ACC112 (cell line): ENCODE results near the gene SOX8.
"Not testable (repeated sequence)": the region's sequence is repeated elsewhere in the genome, so short reads cannot be mapped to it uniquely, and the experiment has no call there.

Experiments
- H2AFZ ChIP-seq: fragments of 200-600 bp; sonication (generic); one replicate; pipeline ENCODE4 v1.6.0; 2017; ENCODE audit warnings: antibody characterized with exemption, low read length; ENCODE audit not compliant: unreplicated experiment
- H3K27ac ChIP-seq: fragments of 200-600 bp; sonication (generic); 2 replicates; pipeline ENCODE4 v1.5.1; 2014; ENCODE audit warnings: low read depth, mild to moderate bottlenecking, antibody characterized with exemption, low read length, moderate library complexity
- H3K27me3 ChIP-seq: fragments of 200-600 bp; sonication (generic); 2 replicates; pipeline ENCODE4 v1.6.1; 2014; ENCODE audit warnings: mild to moderate bottlenecking, antibody characterized with exemption, low read length, moderate library complexity, mixed read lengths; ENCODE audit not compliant: insufficient read depth
- H3K36me3 ChIP-seq: fragments of 200-600 bp; sonication (generic); 2 replicates; pipeline ENCODE4 v1.6.1; 2016; ENCODE audit warnings: mild to moderate bottlenecking, antibody characterized with exemption, low read length, moderate library complexity, mixed read lengths; ENCODE audit not compliant: insufficient read depth
- H3K4me1 ChIP-seq: fragments of 200-600 bp; sonication (generic); one replicate; pipeline ENCODE4 v1.6.1; 2016; ENCODE audit warnings: low read length, mixed read lengths; ENCODE audit not compliant: insufficient read depth, unreplicated experiment, control insufficient read depth
- H3K4me3 ChIP-seq: fragments of 200-600 bp; sonication (generic); 2 replicates; pipeline ENCODE4 v1.5.1; 2014; ENCODE audit warnings: mild to moderate bottlenecking, low read depth, low read length
- H3K79me2 ChIP-seq: fragments of 200-600 bp; sonication (generic); one replicate; pipeline ENCODE4 v1.6.0; 2016; ENCODE audit warnings: low read length; ENCODE audit not compliant: control insufficient read depth, unreplicated experiment, insufficient read depth

SOX8 gene

DNA sequence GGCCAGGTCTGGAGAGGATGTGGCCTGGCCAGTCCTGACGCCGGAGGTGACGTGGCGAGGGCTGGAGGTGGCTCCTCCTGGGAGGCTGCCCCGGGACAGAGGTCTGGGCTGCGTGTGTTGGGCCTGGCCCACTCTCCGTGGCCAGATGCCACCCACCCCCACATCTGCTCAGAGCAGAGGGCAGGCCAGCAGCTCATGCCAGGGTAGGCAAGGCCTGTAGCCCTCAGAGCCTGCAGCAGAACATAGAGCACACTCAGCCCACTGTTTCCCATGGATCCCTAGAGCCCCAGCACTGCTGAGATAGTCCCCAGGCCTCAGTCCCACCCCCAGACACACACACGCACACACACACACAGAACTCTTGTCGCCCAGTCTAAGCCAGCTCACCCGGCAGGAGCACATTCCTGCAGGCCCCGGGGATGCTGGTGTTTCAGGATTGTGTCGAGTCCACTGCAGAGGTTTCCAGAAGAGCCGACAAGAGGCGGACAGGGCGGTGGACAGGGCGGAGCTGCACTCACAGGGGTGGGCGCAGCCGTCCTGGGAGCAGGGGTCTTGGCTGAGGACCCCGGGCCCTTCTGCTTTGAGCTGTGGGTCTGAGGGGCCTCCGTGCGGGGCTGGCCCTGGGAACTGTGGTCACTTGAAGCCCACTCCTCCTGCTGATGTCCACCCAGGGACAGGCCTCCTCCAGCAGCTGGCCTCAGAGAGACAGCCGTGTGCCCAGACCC lies 33.4 kb downstream of the SOX8 start:
- Histone ChIP-seq H3K79me2 (no peaks in the 10 kb centered on the region), H3K4me1 (peaks cover 4% of the 10 kb centered on the region), H2AFZ (no peak overlapping the region), H3K27ac (no peak overlapping the region), H3K27me3 (peaks cover 24% of the 10 kb centered on the region), H3K4me3 (no peak overlapping the region), H3K36me3 (no peaks in the 10 kb centered on the region)

DNA sequence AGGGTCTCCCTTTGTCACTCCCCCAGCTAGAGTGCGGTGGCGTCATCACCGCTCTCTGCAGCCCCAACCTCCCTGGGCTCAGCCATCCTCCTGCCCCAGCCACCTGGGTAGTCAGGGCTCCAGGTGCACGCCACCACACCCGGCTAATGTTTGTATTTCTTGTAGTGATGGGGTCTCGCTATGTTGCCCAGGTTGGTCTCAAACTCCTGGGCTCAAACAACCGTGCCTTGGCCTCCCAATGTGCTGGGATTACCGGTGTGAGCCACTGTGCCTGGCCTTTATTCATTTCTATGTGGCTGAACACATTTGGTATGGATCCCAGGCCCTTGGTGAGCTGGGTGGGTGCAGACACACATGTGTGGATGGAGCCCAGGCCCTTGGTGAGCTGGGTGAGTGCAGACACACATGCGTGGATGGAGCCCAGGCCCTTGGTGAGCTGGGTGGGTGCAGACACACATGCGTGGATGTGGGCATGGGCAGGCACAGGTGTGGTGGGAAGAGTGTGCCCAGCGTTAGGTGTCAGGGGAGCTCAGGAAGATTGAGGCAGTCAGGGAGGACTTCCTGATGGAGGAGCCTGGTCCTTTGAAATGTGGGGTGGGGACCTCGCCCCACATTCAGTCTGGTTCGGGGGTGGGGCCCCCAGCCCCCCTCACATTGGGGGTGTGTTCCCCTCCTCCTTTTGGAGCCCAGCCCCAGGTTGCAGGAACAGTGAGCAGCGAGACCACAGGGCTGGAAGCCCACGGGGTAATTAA lies 37.1 kb downstream of the SOX8 start:
- H3K4me1 ChIP-seq: peaks cover 4% of the 10 kb centered on the region
- H3K36me3 ChIP-seq: no peaks in the 10 kb centered on the region
- H3K79me2 ChIP-seq: no peaks in the 10 kb centered on the region
- H3K4me3 ChIP-seq: peak overlapping the region; percentile 68
- H2AFZ ChIP-seq: no peak overlapping the region
- H3K27ac ChIP-seq: peak overlapping the region; percentile 40; the same call in 1 of the 2 replicates
- H3K27me3 ChIP-seq: peaks cover 5% of the 10 kb centered on the region; the same call in 1 of the 2 replicates

DNA sequence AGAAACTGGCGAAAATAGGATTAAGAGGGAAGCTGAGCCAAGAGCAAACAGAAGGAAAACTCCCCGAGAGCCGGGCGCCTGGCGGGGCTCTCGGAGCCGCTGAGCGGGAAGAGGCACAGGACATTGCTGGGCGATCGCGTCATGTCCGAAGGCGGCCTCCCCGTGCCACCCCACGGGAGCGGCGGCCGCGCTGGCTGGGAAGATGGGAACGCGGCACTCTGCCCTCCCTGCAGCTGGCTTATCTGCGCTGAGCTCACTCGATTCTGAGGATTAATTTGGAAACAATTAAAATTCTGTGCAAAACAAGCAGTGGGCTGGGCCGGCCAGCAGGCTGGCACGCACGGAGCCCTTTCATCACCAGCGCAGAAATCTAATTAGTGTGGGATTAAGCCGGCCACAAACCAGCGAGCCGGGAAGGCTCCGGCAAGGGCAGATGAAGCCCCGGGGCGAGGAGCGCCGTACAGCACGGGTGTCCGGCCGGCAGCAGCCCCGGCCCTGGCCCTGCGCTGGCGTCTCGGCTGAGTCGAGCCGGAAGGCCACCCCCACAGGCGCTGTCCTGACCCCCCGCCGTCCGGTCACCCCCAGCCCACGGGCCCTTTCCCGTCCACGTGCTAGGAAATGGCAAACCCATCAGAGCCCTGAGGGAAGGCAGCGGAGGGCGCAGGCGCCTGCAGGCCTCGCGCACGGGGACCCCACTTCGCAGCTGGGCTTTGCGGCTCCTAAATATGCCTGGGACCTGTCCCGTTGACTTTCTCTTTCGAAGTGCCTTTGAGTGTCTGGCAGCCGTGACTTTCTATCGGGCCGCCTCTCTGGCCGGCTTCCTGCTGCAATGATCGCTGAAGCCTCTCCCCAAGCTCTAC lies 37.9 kb downstream of the SOX8 start:
- Histone ChIP-seq H3K4me1 (peaks cover 4% of the 10 kb centered on the region), H3K27me3 (peaks cover 5% of the 10 kb centered on the region; the same call in 1 of the 2 replicates), H2AFZ (peak overlapping the region; percentile 11), H3K36me3 (no peaks in the 10 kb centered on the region), H3K79me2 (no peaks in the 10 kb centered on the region), H3K4me3 (peak overlapping the region; percentile 68), H3K27ac (peak overlapping the region; percentile 40)

DNA sequence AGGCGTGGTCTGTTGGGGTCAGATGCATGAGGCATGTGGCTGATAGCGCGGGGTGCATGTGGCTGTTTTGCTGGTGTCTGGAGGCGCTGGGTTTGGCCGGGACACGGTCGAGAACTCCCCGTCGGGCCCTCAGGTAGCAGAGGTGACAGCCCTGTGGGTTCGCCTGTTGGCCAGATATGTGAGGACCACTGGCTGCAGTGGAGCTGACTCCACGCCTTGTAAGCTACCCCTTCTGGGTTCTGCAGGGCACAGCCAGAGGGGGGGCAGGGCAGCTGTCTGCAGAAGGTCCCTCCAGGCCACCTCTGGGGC lies 38.5 kb downstream of the SOX8 start:
- peak overlapping the region; percentile 68 for H3K4me3 ChIP-seq
- no peaks in the 10 kb centered on the region for H3K36me3 ChIP-seq
- peaks cover 4% of the 10 kb centered on the region for H3K4me1 ChIP-seq
- H3K79me2 ChIP-seq: no peaks in the 10 kb centered on the region
- H2AFZ ChIP-seq: peak overlapping the region; percentile 11
- H3K27me3 ChIP-seq: peaks cover 5% of the 10 kb centered on the region; the same call in 1 of the 2 replicates
- H3K27ac ChIP-seq: no peak overlapping the region

DNA sequence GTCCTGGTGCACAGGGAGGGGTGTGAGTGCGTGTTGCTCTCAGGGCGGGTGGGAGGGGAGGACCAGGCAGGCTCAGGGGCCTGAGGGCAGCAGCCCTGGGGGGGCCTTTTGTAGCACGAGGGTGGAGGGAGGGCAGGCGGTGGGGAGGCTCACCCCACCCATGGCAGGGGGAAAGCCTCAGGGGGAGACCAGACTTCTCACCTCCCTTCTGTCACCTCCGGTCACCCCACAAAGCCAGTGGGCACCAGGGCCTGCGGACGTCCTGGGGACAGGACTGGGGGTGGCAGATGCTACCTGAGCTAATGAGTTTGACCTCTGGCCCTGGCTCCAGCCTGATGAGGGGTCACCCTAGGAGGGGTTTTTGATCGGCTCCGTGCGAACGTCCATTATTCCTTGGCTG lies 39.0 kb downstream of the SOX8 start:
- peaks cover 4% of the 10 kb centered on the region for H3K4me1 ChIP-seq
- peaks cover 5% of the 10 kb centered on the region; the same call in 1 of the 2 replicates for H3K27me3 ChIP-seq
- H3K27ac ChIP-seq: no peak overlapping the region
- no peaks in the 10 kb centered on the region for H3K36me3 ChIP-seq
- H2AFZ ChIP-seq: no peak overlapping the region
- H3K4me3 ChIP-seq: no peak overlapping the region
- H3K79me2 ChIP-seq: no peaks in the 10 kb centered on the region

DNA sequence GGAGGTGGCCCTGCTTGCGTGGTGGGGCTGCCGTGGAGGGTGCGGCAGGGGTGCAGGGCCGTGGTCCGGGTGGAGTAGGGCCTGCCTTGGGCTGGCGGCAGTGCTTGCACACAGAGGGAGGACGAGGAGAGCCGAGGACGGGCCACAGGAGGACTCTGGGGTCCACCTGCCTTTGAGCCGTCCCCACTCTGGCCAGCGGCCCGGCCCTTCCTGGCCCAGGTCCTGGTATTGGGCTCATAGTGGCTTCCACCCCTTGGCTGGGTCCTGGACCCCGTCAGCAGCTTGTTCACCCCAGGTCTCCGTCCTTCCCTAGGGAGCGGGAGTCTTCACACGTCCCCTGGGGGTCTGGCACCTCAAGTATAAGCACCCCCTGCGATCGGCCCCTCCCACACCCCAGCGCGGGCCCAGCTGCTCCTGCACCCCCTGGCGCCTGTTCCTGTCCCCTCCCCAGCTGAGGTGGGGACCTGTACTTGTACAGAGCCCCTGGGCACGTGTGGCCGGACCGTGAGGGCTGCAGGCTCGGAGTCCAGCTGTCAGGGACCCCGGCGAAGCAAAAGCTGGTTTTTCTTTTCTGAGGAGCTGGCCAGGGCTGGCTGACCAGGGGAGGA lies 40.1 kb downstream of the SOX8 start:
- Histone ChIP-seq H3K36me3 (no peaks in the 10 kb centered on the region), H3K4me3 (no peak overlapping the region), H3K79me2 (no peaks in the 10 kb centered on the region), H3K27ac (no peak overlapping the region), H3K27me3 (peaks cover 7% of the 10 kb centered on the region; the same call in 1 of the 2 replicates), H3K4me1 (peaks cover 4% of the 10 kb centered on the region), H2AFZ (no peak overlapping the region)

DNA sequence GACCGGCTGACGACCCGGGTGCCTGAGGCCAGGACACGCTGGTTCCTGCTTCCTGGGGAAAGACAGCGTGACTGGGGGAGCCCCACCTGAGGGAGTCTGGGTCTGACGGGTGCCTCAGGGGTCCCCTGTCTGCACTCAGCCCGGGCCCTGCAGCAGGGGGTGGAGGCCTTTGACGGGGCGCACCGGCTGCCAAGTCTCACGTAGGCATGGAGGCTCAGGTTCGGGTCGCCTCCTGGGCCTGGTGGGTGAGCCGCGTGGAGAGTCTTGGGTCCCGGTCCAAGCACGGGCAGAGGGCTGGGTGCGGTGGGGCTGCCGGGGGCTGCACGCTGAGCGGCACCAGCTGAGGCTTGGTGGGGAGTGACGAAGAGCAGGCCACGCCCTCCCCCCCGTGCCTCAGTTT lies 40.9 kb downstream of the SOX8 start:
- Histone ChIP-seq H2AFZ (no peak overlapping the region), H3K4me3 (no peak overlapping the region), H3K36me3 (no peaks in the 10 kb centered on the region), H3K79me2 (no peaks in the 10 kb centered on the region), H3K4me1 (peaks cover 4% of the 10 kb centered on the region), H3K27ac (no peak overlapping the region), H3K27me3 (peaks cover 13% of the 10 kb centered on the region; the same call in 1 of the 2 replicates)

DNA sequence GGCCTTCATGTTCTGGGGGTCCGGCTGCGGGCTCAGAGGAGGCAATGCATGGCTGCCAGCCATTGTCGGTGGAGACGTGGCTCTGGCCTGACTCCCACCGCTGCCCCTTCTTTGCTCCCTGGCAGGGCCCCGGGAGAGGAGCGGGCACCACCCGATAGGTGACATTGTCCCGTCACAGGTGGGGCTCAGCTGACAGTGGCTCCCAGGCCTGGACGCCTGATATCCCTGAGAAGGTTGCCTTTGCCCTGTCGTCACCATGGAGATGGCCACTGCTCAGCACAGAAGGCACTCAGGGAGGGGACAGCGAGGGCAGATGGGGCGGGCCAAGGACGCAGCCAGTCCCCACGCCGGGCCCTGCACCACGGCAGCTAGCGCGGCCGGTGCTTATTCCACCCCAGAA lies 42.6 kb downstream of the SOX8 start:
- no peaks in the 10 kb centered on the region for H3K79me2 ChIP-seq
- no peaks in the 10 kb centered on the region for H3K36me3 ChIP-seq
- no peaks in the 10 kb centered on the region for H3K4me1 ChIP-seq
- peaks cover 27% of the 10 kb centered on the region for H3K27me3 ChIP-seq
- no peak overlapping the region for H3K4me3 ChIP-seq
- no peak overlapping the region for H2AFZ ChIP-seq
- H3K27ac ChIP-seq: no peak overlapping the region

DNA sequence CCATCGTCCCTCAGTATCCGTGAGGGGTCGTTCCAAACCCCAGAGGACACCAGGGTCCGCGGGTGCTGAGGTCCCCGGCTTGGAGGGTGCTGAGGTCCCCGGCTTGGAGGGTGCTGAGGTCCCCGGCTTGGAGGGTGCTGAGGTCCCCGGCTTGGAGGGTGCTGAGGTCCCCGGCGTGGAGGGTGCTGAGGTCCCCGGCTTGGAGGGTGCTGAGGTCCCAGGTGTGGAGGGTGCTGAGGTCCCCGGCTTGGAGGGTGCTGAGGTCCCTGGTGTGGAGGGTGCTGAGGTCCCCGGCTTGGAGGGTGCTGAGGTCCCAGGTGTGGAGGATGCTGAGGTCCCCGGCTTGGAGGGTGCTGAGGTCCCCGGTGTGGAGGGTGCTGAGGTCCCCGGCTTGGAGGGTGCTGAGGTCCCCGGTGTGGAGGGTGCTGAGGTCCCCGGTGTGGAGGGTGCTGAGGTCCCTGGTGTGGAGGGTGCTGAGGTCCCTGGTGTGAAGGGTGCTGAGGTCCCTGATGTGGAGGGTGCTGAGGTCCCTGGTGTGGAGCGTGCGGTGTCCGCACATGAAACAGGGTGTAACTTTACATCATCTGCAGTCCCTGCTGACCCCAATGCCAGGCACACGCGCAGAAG lies 43.7 kb downstream of the SOX8 start:
- H3K4me1 ChIP-seq, H3K27ac ChIP-seq, H2AFZ ChIP-seq, H3K4me3 ChIP-seq, H3K36me3 ChIP-seq, H3K79me2 ChIP-seq: not testable (repeated sequence)
- H3K27me3 ChIP-seq: peaks cover 37% of the 10 kb centered on the region
